Mucosa of rectum (tissue), 2 donors: ENCODE results near the gene FRMD1.

Source experiments
- H3K27ac ChIP-seq, 2 donors: one replicate each; pipeline ENCODE4 v1.7.0; 2013; ENCODE audit warnings: inconsistent platforms in 2 of 2, low read depth in 2 of 2, low read length in 2 of 2
- H3K27me3 ChIP-seq, 2 donors: one replicate each; pipeline ENCODE4 v1.7.0; 2013; ENCODE audit warnings: low read length in 2 of 2; ENCODE audit not compliant: control insufficient read depth in 2 of 2, insufficient read depth in 2 of 2
- H3K36me3 ChIP-seq, 2 donors: one replicate each; pipeline ENCODE4 v1.7.0; 2013; ENCODE audit warnings: low read length in 2 of 2; ENCODE audit not compliant: control insufficient read depth in 2 of 2, insufficient read depth in 2 of 2
- H3K4me1 ChIP-seq, 2 donors: one replicate each; pipeline ENCODE4 v1.7.0; 2013; ENCODE audit warnings: low read length in 2 of 2, mild to moderate bottlenecking in 1 of 2; ENCODE audit not compliant: control insufficient read depth in 2 of 2, insufficient read depth in 2 of 2
- H3K4me3 ChIP-seq, 2 donors: one replicate each; pipeline ENCODE4 v1.7.0; 2013; ENCODE audit warnings: low read length in 2 of 2
- H3K9ac ChIP-seq, 2 donors: one replicate each; pipeline ENCODE4 v1.7.0; 2013; ENCODE audit warnings: low read length in 2 of 2, low read depth in 1 of 2, mild to moderate bottlenecking in 1 of 2
- H3K9me3 ChIP-seq, 2 donors: one replicate each; pipeline ENCODE4 v1.7.0; 2013; ENCODE audit warnings: low read length in 2 of 2; ENCODE audit not compliant: control insufficient read depth in 2 of 2
- donor health status: healthy.
- donor health status: Normal muscosa, but diverticular disease.

FRMD1 gene

DNA sequence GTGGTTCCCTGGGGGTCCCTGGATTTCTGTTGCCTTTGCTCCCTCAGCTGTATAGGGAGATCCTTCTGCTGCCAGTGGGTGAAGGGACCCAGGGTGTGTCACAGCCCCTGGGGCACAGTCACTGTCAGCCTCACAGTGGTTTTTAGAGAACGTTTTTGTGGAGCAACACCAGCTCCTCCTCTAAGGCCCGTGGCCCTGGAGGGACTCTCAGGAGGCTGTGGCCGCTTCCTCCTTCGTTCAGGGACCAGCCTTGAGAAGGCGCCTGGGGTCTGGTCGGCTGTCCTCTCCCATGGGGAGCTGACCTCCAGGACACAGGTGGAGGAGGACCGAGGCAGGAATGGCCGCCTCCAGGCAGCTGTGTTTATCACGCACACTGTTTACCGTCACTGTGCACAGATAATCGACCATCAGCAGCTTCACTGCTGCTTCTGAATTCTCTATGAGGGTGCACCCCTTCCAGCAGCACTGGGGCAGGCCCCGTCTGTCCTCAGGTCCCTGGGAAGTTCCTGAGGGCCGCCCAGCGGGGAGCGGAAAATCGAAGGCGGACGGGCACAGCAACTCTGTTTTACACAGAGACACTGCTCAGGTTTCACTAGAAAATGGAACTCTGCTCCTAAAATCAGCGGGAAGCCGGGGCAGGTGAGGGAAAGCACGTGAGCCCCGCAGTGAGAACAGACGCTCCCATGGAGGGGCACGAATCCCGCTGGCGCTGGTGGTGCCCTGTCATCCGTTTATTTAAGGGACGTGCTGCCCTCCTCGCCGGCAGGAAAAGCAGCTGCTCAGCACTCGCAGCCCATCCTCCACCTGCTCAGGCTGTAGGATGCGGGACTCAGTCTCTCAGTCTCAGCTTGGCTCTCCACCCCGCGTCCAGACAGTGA lies 10.4 kb upstream of the FRMD1 start:
- no peaks in the 10 kb centered on the region for H3K9me3 ChIP-seq
- H3K27me3 ChIP-seq: no peaks in the 10 kb centered on the region
- no peak overlapping the region for H3K4me3 ChIP-seq
- no peaks in the 10 kb centered on the region for H3K36me3 ChIP-seq
- peaks cover 34 to 40% of the 10 kb centered on the region in 2 donors for H3K4me1 ChIP-seq
- H3K9ac ChIP-seq: no peak overlapping the region
- H3K27ac ChIP-seq: no peak overlapping the region

DNA sequence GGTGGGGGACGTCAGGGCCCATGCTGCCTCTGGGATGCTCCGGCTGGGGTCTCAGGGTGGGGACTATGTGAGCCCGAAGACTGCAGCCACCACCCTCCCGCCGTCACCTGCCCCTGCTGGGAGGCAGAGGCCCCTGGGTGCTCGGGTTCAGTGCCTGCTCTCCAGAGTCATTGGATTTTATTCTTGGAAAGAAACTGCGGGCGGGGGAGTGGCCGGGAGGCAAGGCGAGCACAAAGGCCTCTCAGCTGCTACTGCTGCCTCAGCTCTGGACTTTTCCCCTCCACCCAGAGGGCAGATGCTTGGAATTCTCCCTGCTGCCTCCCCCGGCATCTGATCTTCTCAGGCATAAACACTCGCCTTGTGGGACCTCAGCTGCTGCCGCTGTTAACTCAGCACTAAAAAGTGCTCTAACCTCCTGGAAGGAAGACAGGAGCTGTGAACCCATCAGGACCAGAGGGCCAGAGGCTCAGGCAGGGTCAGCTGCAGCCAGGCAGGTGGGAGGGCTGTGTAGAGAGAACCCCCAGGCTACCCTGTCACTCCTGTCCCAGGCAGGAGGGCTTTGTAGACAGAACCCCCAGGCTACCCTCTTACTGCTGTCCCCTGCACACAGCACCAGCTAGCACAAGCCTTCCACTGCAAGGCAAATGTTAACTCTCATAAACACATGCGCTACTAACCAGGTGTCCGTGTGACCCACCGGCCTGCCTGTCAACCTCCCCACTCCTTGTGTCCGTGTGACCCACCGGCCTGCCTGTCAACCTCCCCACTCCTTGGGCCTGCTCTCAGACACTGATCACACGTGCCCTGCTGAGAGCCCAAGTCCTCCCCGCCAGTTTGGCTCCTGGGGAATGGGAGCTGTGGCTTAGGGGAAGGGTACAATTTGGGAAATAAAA lies 9.4 kb upstream of the FRMD1 start:
- Histone ChIP-seq H3K4me1 (peaks cover 32 to 38% of the 10 kb centered on the region in 2 donors), H3K36me3 (no peaks in the 10 kb centered on the region), H3K27ac (peak overlapping the region; percentile 51 to 52), H3K9me3 (no peaks in the 10 kb centered on the region), H3K4me3 (no peak overlapping the region), H3K27me3 (no peaks in the 10 kb centered on the region), H3K9ac (peak overlapping the region in 1 of 2 donors; percentile 53)

- H3K9ac ChIP-seq: peak overlapping the region in 1 of 2 donors; percentile 53
- H3K36me3 ChIP-seq: no peaks in the 10 kb centered on the region
- peak overlapping the region; percentile 51 to 52 for H3K27ac ChIP-seq
- peaks cover 35 to 39% of the 10 kb centered on the region in 2 donors for H3K4me1 ChIP-seq
- no peaks in the 10 kb centered on the region for H3K27me3 ChIP-seq
- H3K9me3 ChIP-seq: no peaks in the 10 kb centered on the region
- no peak overlapping the region for H3K4me3 ChIP-seq
These were observed 8.6 kb upstream of the FRMD1 start for GRCh38 chr6:168087436-168088160.

DNA sequence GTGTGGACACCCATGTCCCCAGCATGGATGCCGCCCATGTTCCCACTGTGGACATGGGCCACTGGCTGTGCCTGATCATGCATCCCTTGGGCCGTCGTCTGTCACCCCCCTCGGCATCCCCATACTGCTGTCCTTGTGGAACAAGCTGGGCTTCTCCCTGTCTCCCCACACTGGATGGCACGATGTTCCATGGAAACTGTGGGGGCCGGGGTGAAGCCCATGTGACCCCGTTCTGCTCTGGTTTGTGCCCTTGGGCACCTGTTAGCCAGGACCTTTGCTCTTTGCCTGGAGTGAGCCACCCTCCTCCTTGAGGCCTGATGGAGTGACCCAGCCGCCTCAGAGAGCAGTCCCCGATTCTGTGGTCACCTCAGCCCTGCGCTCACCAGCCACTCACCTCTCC lies 7.6 kb upstream of the FRMD1 start:
- no peak overlapping the region for H3K4me3 ChIP-seq
- no peaks in the 10 kb centered on the region for H3K27me3 ChIP-seq
- H3K4me1 ChIP-seq: peaks cover 37 to 42% of the 10 kb centered on the region in 2 donors
- no peak overlapping the region for H3K9ac ChIP-seq
- H3K27ac ChIP-seq: no peak overlapping the region
- H3K9me3 ChIP-seq: no peaks in the 10 kb centered on the region
- H3K36me3 ChIP-seq: no peaks in the 10 kb centered on the region

DNA sequence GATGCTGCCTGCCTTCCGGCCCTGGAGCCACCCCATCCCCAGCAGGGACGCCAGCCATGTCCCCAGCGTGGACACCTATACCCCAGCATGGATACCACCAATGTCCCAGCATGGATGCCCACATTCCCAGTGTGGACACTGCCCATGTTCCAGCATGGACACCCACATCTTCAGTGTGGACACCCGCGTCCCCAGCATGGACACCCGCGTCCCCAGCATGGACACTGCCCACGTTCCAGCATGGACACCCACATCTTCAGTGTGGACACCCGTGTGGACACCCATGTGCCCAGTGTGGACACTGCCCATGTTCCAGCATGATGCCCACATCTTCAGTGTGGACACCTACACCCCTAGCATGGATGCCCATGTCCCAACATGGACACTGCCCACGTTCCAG lies 7.1 kb upstream of the FRMD1 start:
- Histone ChIP-seq H3K27me3 (no peaks in the 10 kb centered on the region), H3K9me3 (no peaks in the 10 kb centered on the region), H3K27ac (no peak overlapping the region), H3K9ac (no peak overlapping the region), H3K4me1 (peaks cover 37 to 45% of the 10 kb centered on the region in 2 donors), H3K4me3 (no peak overlapping the region), H3K36me3 (no peaks in the 10 kb centered on the region)

DNA sequence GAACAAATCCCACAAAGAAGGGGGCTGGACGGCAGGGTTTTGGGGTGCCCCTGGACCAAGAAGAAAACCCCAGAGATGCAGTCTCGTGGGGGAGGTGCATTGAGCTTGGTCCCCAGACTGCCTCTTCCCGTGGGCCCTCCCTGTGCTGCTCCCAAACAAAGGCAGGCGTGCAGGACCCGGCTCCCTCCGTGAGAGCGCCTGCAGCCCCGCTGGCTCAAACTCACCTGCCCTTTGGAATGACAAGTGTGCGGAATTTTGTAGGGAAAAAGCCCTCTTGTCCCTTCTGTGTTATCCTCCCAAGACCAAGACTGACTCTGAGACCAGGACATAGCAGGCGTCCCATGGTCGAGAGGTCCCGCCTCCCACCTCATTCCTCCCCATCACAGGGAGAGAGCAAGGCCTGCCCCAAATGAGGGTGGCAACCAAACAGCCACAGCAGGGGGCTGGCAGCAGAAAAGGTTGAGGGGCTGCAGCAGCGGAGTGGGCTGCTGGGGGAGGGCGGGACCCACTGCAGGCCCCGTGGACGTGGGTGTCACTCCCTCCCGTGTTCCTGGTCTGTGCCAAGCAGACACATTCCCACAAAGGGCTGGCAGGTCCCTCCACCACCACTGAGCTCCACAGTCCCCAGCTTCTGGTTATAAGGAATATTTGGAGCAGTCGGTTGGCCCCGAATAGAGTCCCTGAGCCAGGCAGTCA lies 5.6 kb upstream of the FRMD1 start:
- Histone ChIP-seq H3K27me3 (no peaks in the 10 kb centered on the region), H3K9me3 (no peaks in the 10 kb centered on the region), H3K36me3 (no peaks in the 10 kb centered on the region), H3K9ac (no peak overlapping the region), H3K27ac (no peak overlapping the region), H3K4me1 (peaks cover 34 to 41% of the 10 kb centered on the region in 2 donors), H3K4me3 (no peak overlapping the region)

- H3K9ac ChIP-seq: peak overlapping the region in 1 of 2 donors; percentile 38
- H3K27me3 ChIP-seq: no peaks in the 10 kb centered on the region
- H3K9me3 ChIP-seq: no peaks in the 10 kb centered on the region
- peak overlapping the region; percentile 29 to 32 for H3K27ac ChIP-seq
- H3K4me3 ChIP-seq: no peak overlapping the region
- peaks cover 33 to 48% of the 10 kb centered on the region in 2 donors for H3K4me1 ChIP-seq
- H3K36me3 ChIP-seq: no peaks in the 10 kb centered on the region
These were observed 4.5 kb upstream of the FRMD1 start for GRCh38 chr6:168083514-168083885.

DNA sequence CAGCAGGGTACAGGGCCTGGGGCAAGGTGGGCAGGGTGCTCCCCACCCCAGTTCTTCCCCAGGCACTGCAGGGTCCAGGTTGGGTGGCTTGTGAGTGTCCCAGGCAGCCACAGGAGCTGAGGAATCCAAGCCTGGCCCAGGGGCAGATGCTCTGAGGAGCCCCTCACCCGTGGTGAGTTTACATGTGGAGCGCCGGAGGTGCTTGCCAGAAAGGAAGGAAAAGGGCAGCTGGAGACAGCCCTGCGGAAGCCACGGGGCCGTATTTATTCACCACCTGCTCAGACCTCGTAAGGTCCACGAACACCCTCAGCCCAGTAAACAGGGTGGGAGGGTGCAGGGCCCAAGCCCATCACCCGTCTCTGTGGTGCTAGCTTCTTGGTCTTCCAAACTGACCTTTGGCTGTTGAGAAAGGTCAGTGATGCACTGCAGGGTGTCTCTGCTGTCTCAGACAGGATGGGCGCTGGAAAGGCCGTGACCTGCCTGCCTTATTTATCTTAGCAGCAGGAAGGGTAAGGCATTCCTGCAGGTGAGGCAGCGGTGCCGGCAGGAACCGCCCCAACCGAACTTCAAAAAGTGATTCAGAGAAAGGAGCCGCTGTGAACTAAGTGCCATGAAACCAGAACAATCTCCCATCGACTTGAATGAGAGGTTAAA lies 4.0 kb upstream of the FRMD1 start:
- Histone ChIP-seq H3K27me3 (no peaks in the 10 kb centered on the region), H3K9me3 (no peaks in the 10 kb centered on the region), H3K36me3 (no peaks in the 10 kb centered on the region), H3K27ac (peak overlapping the region in 1 of 2 donors; percentile 32), H3K4me3 (no peak overlapping the region), H3K9ac (peak overlapping the region in 1 of 2 donors; percentile 38), H3K4me1 (peaks cover 28 to 46% of the 10 kb centered on the region in 2 donors)
